Measurements from ENCODE around the gene ZBTB44.

- TF ChIP-seq POLR2AphosphoS5 (IDR thresholded peaks at IDR 0.05; ENCODE audit: low read depth, low read length) (no peak), SIN3A (IDR thresholded peaks at IDR 0.05; ENCODE audit: borderline replicate concordance, insufficient read depth, low read length) (no peak), TAF1 (IDR thresholded peaks at IDR 0.05; ENCODE audit: borderline replicate concordance, insufficient read depth, low read length) (no peak)
Observed at GRCh38 chr11:130304651-130305050, 10.1 kb downstream of the ZBTB44 start.

Data from PFSK-1 (cell line).